Measurements from ENCODE around the gene CEMIP2.

GRCh38 chr9:71743882-71744281 lies 24.4 kb downstream of the CEMIP2 start:
- TF ChIP-seq CTCF (IDR thresholded peaks at IDR 0.05), result no peak
- no peak for TF ChIP-seq REST (IDR thresholded peaks at IDR 0.05; ENCODE audit: insufficient read depth in 1 of 2, low read depth in 2 of 2, low read length in 1 of 2)
- no peak for TF ChIP-seq POLR2AphosphoS5 (IDR thresholded peaks at IDR 0.05; ENCODE audit: low read depth, low read length)

Data from Panc1 (cell line).